H1 (cell line): ENCODE data around the gene ARHGEF16. TPM values are rescaled to one million over a fixed set of nuclear protein-coding genes. Genes with fewer than 3 reads are reported as not detected.

Experiments
- CTCF ChIA-PET: fragments of 300-600 bp; sonication (Branson Sonifier 250); formaldehyde crosslinking; loops from one replicate; lab custom pipeline; 2021; ENCODE audit not compliant: partially characterized antibody; lab: Charles Lee
- POLR2A ChIA-PET: fragments of 300-600 bp; sonication (Branson Sonifier 250); formaldehyde crosslinking; loops from one replicate; lab custom pipeline; 2021; ENCODE audit warnings: inconsistent platforms; ENCODE audit not compliant: partially characterized antibody; lab: Charles Lee
- DNase-seq, 2 experiments: peaks; one replicate each; pipeline versions ENCODE4 v3.0.0 to v3.0.0-alpha.2; 2010 to 2022; ENCODE audit warnings: low spot score in 2 of 2, low read depth in 1 of 2, mixed read lengths in 1 of 2
- FAIRE-seq: peaks from 2 replicates; lab custom pipeline; 2011; peaks lifted over from hg19 to GRCh38; lab: Jason Lieb, UNC
- H2AFZ ChIP-seq: 2 replicates; pipeline ENCODE4 v1.8.1; 2012; ENCODE audit warnings: low read length, inconsistent platforms
- H2AK5ac ChIP-seq: 2 replicates; pipeline ENCODE4 v1.6.1; 2013; ENCODE audit warnings: low read depth, low read length
- H2BK120ac ChIP-seq: replicated peaks from 2 replicates; pipeline ENCODE3; 2013; ENCODE audit warnings: low read depth, low read length, inconsistent platforms
- H2BK12ac ChIP-seq: 2 replicates; pipeline ENCODE4 v1.6.1; 2013; ENCODE audit warnings: low read depth, low read length
- H2BK15ac ChIP-seq: 2 replicates; pipeline ENCODE4 v1.6.1; 2013; ENCODE audit warnings: low read length
- H2BK20ac ChIP-seq: 2 replicates; pipeline ENCODE4 v1.6.1; 2013; ENCODE audit warnings: low read length
- H2BK5ac ChIP-seq: 2 replicates; pipeline ENCODE4 v1.6.1; 2013; ENCODE audit warnings: low read depth, low read length
- H3K14ac ChIP-seq: 2 replicates; pipeline ENCODE4 v1.6.1; 2013; ENCODE audit warnings: inconsistent platforms; ENCODE audit not compliant: insufficient read length
- H3K18ac ChIP-seq: 2 replicates; pipeline ENCODE4 v1.6.1; 2013; ENCODE audit warnings: low read length; ENCODE audit errors: extremely low read depth
- H3K23ac ChIP-seq: 2 replicates; pipeline ENCODE4 v1.6.1; 2013; ENCODE audit warnings: inconsistent platforms; ENCODE audit not compliant: insufficient read length
- H3K23me2 ChIP-seq: 2 replicates; pipeline ENCODE4 v1.6.1; 2013; ENCODE audit warnings: low read depth, low read length
- H3K27ac ChIP-seq: 2 replicates; pipeline ENCODE4 v1.6.1; 2011; ENCODE audit warnings: low read depth, low read length, inconsistent platforms
- H3K27me3 ChIP-seq, 4 experiments: replicated peaks in 1 of 4; 1 replicate in 1 of 4; 2 replicates in 3 of 4; pipeline versions ENCODE4 v1.6.1 to v1.8.1; 2011 to 2013; ENCODE audit warnings: low read length in 3 of 4, mild to moderate bottlenecking in 3 of 4, inconsistent platforms in 2 of 4, mixed read lengths in 2 of 4, moderate library complexity in 1 of 4; ENCODE audit not compliant: control insufficient read depth in 3 of 4, insufficient read depth in 3 of 4; ENCODE audit errors: extremely low read depth in 1 of 4
- H3K36me3 ChIP-seq, 4 experiments: 2 replicates each; pipeline versions ENCODE4 v1.6.1 to v1.8.1; 2011 to 2013; ENCODE audit warnings: mild to moderate bottlenecking in 4 of 4, low read length in 3 of 4, moderate library complexity in 2 of 4, control low read depth in 1 of 4, inconsistent platforms in 1 of 4; ENCODE audit not compliant: insufficient read depth in 4 of 4, control insufficient read depth in 2 of 4
- H3K4ac ChIP-seq: replicated peaks from 2 replicates; pipeline ENCODE3; 2013; ENCODE audit warnings: low read length, low read depth, mixed read lengths, inconsistent platforms; ENCODE audit not compliant: insufficient read length
- H3K4me1 ChIP-seq, 4 experiments: replicated peaks in 1 of 4; 1 replicate in 1 of 4; 2 replicates in 3 of 4; pipeline versions ENCODE4 v1.6.1 to v1.8.1; 2011 to 2013; ENCODE audit warnings: low read length in 3 of 4, inconsistent platforms in 2 of 4, mixed read lengths in 1 of 4; ENCODE audit not compliant: insufficient read depth in 4 of 4, control insufficient read depth in 3 of 4
- H3K4me2 ChIP-seq, 2 experiments: 2 replicates each; pipeline versions ENCODE4 v1.6.1 to v1.8.1; 2011 to 2013; ENCODE audit warnings: low read depth in 2 of 2, low read length in 2 of 2, control low read depth in 1 of 2, inconsistent platforms in 1 of 2, mild to moderate bottlenecking in 1 of 2; ENCODE audit not compliant: insufficient read depth in 1 of 2
- H3K4me3 ChIP-seq, 4 experiments: fragments of 200-600, 300-600 bp in 1 of 4; sonication (generic), shearing (Covaris generic), sonication (Bioruptor Twin) in 1 of 4; 2 replicates each; pipeline versions ENCODE4 v1.5.1 to v1.8.1; 2011 to 2016; ENCODE audit warnings: low read length in 4 of 4, low read depth in 3 of 4, control low read depth in 2 of 4, inconsistent platforms in 2 of 4, mild to moderate bottlenecking in 2 of 4, mixed read lengths in 1 of 4, moderate library complexity in 1 of 4; ENCODE audit not compliant: insufficient read depth in 2 of 4; ENCODE audit errors: extremely low read depth in 1 of 4
- H3K56ac ChIP-seq: replicated peaks from 2 replicates; pipeline ENCODE3; 2013; ENCODE audit warnings: low read depth, mild to moderate bottlenecking, mixed read lengths, low read length, inconsistent platforms; ENCODE audit not compliant: insufficient read length
- H3K79me1 ChIP-seq: 2 replicates; pipeline ENCODE4 v1.6.1; 2013; ENCODE audit warnings: low read depth, low read length, control low read depth
- H3K79me2 ChIP-seq, 2 experiments: 2 replicates each; pipeline versions ENCODE4 v1.6.1 to v1.8.1; 2012 to 2013; ENCODE audit warnings: low read length in 2 of 2, mild to moderate bottlenecking in 2 of 2, inconsistent platforms in 1 of 2; ENCODE audit not compliant: insufficient read depth in 2 of 2, control insufficient read depth in 1 of 2
- H3K9ac ChIP-seq, 4 experiments: replicated peaks in 1 of 4; 1 replicate in 1 of 4; 2 replicates in 3 of 4; pipeline versions ENCODE4 v1.6.1 to v1.8.1; 2011 to 2013; ENCODE audit warnings: low read depth in 3 of 4, low read length in 3 of 4, control low read depth in 2 of 4, mild to moderate bottlenecking in 2 of 4, moderate library complexity in 2 of 4, inconsistent platforms in 1 of 4; ENCODE audit errors: extremely low read depth in 1 of 4
- H3K9me3 ChIP-seq, 2 experiments: 2 replicates each; pipeline versions ENCODE4 v1.6.1 to v1.8.1; 2012 to 2013; ENCODE audit warnings: mild to moderate bottlenecking in 2 of 2, moderate library complexity in 2 of 2, control low read depth in 1 of 2, inconsistent platforms in 1 of 2, low read depth in 1 of 2, low read length in 1 of 2, mixed read lengths in 1 of 2; ENCODE audit not compliant: insufficient read depth in 2 of 2
- H4K20me1 ChIP-seq, 2 experiments: replicated peaks in 1 of 2; 2 replicates each; pipeline versions ENCODE3 to v1.8.1; 2011 to 2013; ENCODE audit warnings: inconsistent platforms in 2 of 2, low read length in 2 of 2, mild to moderate bottlenecking in 1 of 2; ENCODE audit not compliant: insufficient read depth in 2 of 2, control insufficient read depth in 1 of 2
- H4K5ac ChIP-seq: 2 replicates; pipeline ENCODE4 v1.6.1; 2013; ENCODE audit warnings: low read length, low read depth, mixed read lengths, inconsistent platforms; ENCODE audit not compliant: insufficient read length
- H4K8ac ChIP-seq: 2 replicates; pipeline ENCODE4 v1.8.0; 2013; ENCODE audit warnings: mild to moderate bottlenecking, moderate library complexity, low read length, inconsistent platforms; ENCODE audit not compliant: insufficient read depth; ENCODE audit errors: extremely low read depth
- H4K91ac ChIP-seq: replicated peaks from 2 replicates; pipeline ENCODE3; 2013; ENCODE audit warnings: low read length, mixed read lengths, inconsistent platforms; ENCODE audit not compliant: insufficient read length
- CREB1 ChIP-seq: IDR thresholded peaks from 2 replicates; pipeline ENCODE4 v1.6.1; 2012; ENCODE audit warnings: inconsistent platforms
- EP300 ChIP-seq, 2 experiments: IDR thresholded peaks; 1 replicate in 1 of 2; 2 replicates in 1 of 2; pipeline ENCODE4 v1.6.1; 2011 to 2012; ENCODE audit warnings: low read depth in 2 of 2, low read length in 2 of 2, mild to moderate bottlenecking in 2 of 2, borderline replicate concordance in 1 of 2, inconsistent platforms in 1 of 2, moderate library complexity in 1 of 2
- GTF2F1 ChIP-seq: IDR thresholded peaks from 2 replicates; pipeline ENCODE4 v1.6.1; 2012; ENCODE audit warnings: low read depth, low read length, improper control_type of control experiment, borderline replicate concordance
- HDAC6 ChIP-seq: IDR thresholded peaks from one replicate; pipeline ENCODE4 v1.7.1; 2012; ENCODE audit warnings: low read depth, mild to moderate bottlenecking, inconsistent platforms, low read length, moderate library complexity
- KDM1A ChIP-seq: fragments of 200-600, 300-600 bp; sonication (generic); IDR thresholded peaks from 2 replicates; pipeline ENCODE4 v1.7.1; 2016; ENCODE audit warnings: mild to moderate bottlenecking, low read length, borderline replicate concordance
- KDM4A ChIP-seq: IDR thresholded peaks from one replicate; pipeline ENCODE4 v1.7.1; 2012; ENCODE audit warnings: low read depth, mild to moderate bottlenecking, moderate library complexity, low read length, inconsistent platforms; ENCODE audit not compliant: severe bottlenecking
- SP1 ChIP-seq: IDR thresholded peaks from 2 replicates; pipeline ENCODE4 v1.6.1; 2011; ENCODE audit warnings: low read depth, low read length
- WGBS, 2 experiments: shearing (Covaris generic) in 1 of 2; methylation state at CpG; one replicate each; pipeline versions ENCODE4 v1.1.6 to v1.1.7; 2013 to 2015; ENCODE audit warnings: low lambda C conversion rate in 2 of 2, mixed read lengths in 2 of 2, inconsistent platforms in 1 of 2, low coverage in 1 of 2, missing lambda C conversion rate in 1 of 2; ENCODE audit not compliant: insufficient replicate concordance in 2 of 2, insufficient coverage in 1 of 2, insufficient read length in 1 of 2; ENCODE audit errors: extremely low coverage in 1 of 2, missing lambda C conversion rate in 1 of 2; 5-methylcytosine and 5-hydroxymethylcytosine counted together
- long read RNA-seq, 2 experiments: library from RNA in 1 of 2; library from capped mRNA in 1 of 2; stranded (forward); transcript quantifications; one replicate each; pipeline ENCODE4 v2.0.0, GENCODE V29; 2021; ENCODE audit warnings: inconsistent platforms in 1 of 2
- polyA minus RNA-seq, 3 experiments: library from RNA; depleted of rRNA, polyadenylated mRNA; stranded (reverse); fragments of >200 nt; gene quantifications; 1 replicate in 2 of 3; 2 replicates in 1 of 3; pipeline ENCODE4 v1.2.3, GENCODE V29; 2011
- polyA plus RNA-seq, 7 experiments: library from polyadenylated mRNA; depleted of rRNA in 3 of 7; stranded (reverse) in 5 of 7; unstranded in 2 of 7; fragments of >200 nt in 5 of 7; fragments of 200-250 nt in 2 of 7; gene quantifications; 1 replicate in 5 of 7; 2 replicates in 1 of 7; 4 replicates in 1 of 7; pipeline versions ENCODE4 v1.2.1 to v1.2.3, GENCODE V29; 2011 to 2013; ENCODE audit warnings: missing spikeins in 2 of 7, mixed read lengths in 2 of 7
- total RNA-seq: library from RNA; stranded (reverse); fragmentation: NEBNext Ultra II Directional; extraction: Animal tissue kit (Norgen Biotek cat#: 25700); gene quantifications from 2 replicates; pipeline ENCODE4 v1.2.1, GENCODE V29; 2021

ARHGEF16 gene
- 20.0 and 20.7 TPM in 2 replicates for total RNA-seq
- 18.3 and 25.0 TPM in 2 replicates for polyA plus RNA-seq (2011; rRNA removed)
- polyA plus RNA-seq (2011; cell fraction: cytosol; rRNA removed), result 20.5 TPM
- 55.6 TPM for polyA plus RNA-seq (2011; cell fraction: nucleus; rRNA removed)
- polyA plus RNA-seq (2012, experiment 1 of 2), result 11.4 to 18.1 TPM (median 16.6 TPM) in 4 replicates
- 15.7 TPM for polyA plus RNA-seq (2012, experiment 2 of 2)
- polyA plus RNA-seq (2013, experiment 1 of 2), result 8.9 TPM
- 7.8 TPM for polyA plus RNA-seq (2013, experiment 2 of 2)
- 32.5 and 33.4 TPM in 2 replicates for polyA minus RNA-seq (2011; rRNA and poly(A)+ RNA removed)
- 10.1 TPM for polyA minus RNA-seq (2011; cell fraction: cytosol; rRNA and poly(A)+ RNA removed)
- 24.2 TPM for polyA minus RNA-seq (2011; cell fraction: nucleus; rRNA and poly(A)+ RNA removed)
- long read RNA-seq, experiment 1, partial matches to known transcripts, result 11 of 17 reads
- long read RNA-seq, experiment 1, other reads (novel, unspliced or antisense), result 2 of 17 reads
- long read RNA-seq, experiment 2, partial matches to known transcripts, result 2 of 3 reads
- long read RNA-seq, experiment 2, other reads (novel, unspliced or antisense), result 1 of 3 reads

DNA sequence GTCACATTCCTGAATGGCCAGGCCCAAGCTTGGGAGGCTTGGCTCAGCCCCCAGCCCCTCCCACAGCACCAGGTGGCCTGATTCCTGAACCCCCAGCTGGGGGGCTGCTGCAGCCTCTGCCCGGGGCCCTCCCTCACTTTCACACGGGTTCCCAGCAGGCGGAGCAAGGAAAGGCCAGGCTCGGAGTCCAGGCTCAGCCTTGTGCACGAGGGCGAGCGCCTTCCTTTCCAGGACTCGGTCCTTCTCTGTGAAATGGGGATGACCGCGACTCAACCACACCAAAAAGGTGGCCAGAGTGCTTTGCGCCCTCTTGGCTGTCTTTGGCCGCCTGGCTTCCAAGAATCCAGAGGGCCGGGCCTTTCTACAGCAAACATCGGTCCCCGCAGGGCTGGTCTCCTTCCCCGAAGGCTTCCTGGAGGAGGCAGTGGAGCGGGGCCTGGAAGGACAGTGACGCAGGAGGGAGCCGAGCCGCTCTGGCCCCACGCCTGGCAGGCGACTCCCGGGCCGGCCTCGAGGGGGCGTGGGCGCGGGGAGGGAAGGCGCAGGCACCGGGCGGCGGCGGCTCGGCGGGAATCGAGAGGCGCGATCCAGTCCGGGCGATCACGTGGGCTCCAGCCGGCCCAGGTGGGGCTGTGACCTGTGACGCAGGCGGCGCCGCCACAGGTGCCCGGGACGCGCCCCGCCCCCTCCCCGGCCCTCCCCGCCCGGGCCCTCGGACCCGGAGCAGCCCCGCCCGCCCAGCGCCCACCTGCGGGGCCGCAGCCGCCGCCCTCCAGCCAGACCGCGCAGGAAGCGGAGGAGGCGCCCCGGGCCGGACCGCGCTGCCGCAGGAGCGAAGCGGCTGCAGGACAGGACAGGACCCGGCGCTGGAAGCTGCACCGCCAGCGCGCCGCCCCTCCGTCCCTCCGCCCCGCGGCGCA is at the start of gene ARHGEF16:
Gene ARHGEF16 (plus strand): TSS at position 775 of the 920 bp plus-strand sequence. CDS start 8,420 bp downstream, outside the sequence.
- H3K9me3 ChIP-seq, result no peaks in the 10 kb centered on the region
- peak within 1 kb of the TSS; percentile 88 for H4K8ac ChIP-seq
- peak within 1 kb of the TSS; percentile 20 to 86 (median 56); a peak in 5 of 7 replicates for H3K9ac ChIP-seq
- peak within 1 kb of the TSS; percentile 43 for H3K56ac ChIP-seq
- CTCF ChIA-PET, result interaction anchor here (0.8 to 3.7 kb wide), 39 partner anchors 9 to 1070 kb away, joined by 3 to 59 read pairs (median 5); partner anchors contain the start of gene TPRG1L
- no peak within 1 kb of the TSS for H3K14ac ChIP-seq
- H2BK20ac ChIP-seq, result no peak within 1 kb of the TSS
- peak within 1 kb of the TSS; percentile 94; the same call in 1 of the 2 replicates for H2BK5ac ChIP-seq
- H3K4me3 ChIP-seq, result peak within 1 kb of the TSS; percentile 50 to 83 (median 56)
- H3K79me1 ChIP-seq, result no peaks in the 10 kb centered on the region; the same call in 1 of the 2 replicates
- H4K5ac ChIP-seq, result peak within 1 kb of the TSS; percentile 91
- peak within 1 kb of the TSS; percentile 94 for H4K91ac ChIP-seq
- H3K36me3 ChIP-seq, result no peaks in the 10 kb centered on the region
- H4K20me1 ChIP-seq, result peaks cover 3 to 7% of the 10 kb centered on the region in 2 experiments
- H3K27me3 ChIP-seq, result peaks cover 0 to 3% (median 0%) of the 10 kb centered on the region in 4 experiments; a peak in 2 of 7 replicates
- 16% methylated on average over 41 of the region's 84 CpGs; no CpG with 5 or more reads in 1 of the 2 experiments for WGBS, 2 experiments
- H3K23me2 ChIP-seq, result peaks cover 3% of the 10 kb centered on the region; the same call in 1 of the 2 replicates
- 0 out of 2 replicates have a peak within 1 kb of the TSS, but pooled peaks have one; percentile 4 for H2AK5ac ChIP-seq
- peak within 1 kb of the TSS; percentile 87 for H3K18ac ChIP-seq
- peak within 1 kb of the TSS; percentile 78; the same call in 1 of the 2 replicates for H2BK12ac ChIP-seq
- POLR2A ChIA-PET, result interaction anchor here (0.6 to 4.1 kb wide), 5 partner anchors 19 to 197 kb away, joined by 3 to 26 read pairs (median 4); no protein-coding TSS in a partner anchor
- no peak within 1 kb of the TSS for H3K23ac ChIP-seq
- peaks cover 0 to 13% of the 10 kb centered on the region in 2 experiments; a peak in 1 of 4 replicates for H3K79me2 ChIP-seq
- H3K27ac ChIP-seq, result peak within 1 kb of the TSS; percentile 78
- DNase-seq, result peak; percentile 49 to 88
- H3K4me1 ChIP-seq, result peaks cover 0 to 20% (median 16%) of the 10 kb centered on the region in 4 experiments; a peak in 6 of 7 replicates
- peak within 1 kb of the TSS; percentile 36 for H2BK120ac ChIP-seq
- H3K4me2 ChIP-seq, result peak within 1 kb of the TSS; percentile 68 to 83
- FAIRE-seq, result no peak
- peak within 1 kb of the TSS; percentile 82; the same call in 1 of the 2 replicates for H2AFZ ChIP-seq
- peak within 1 kb of the TSS; percentile 99 for H2BK15ac ChIP-seq
- peak within 1 kb of the TSS; percentile 94 for H3K4ac ChIP-seq
- TF ChIP-seq GTF2F1, result no peak
- TF ChIP-seq EP300 (IDR thresholded peaks at IDR 0.05; ENCODE audit: borderline replicate concordance in 1 of 2, low read depth in 2 of 2, low read length in 2 of 2), result peak in 1 of 2 experiments; percentile 7; a peak in 1 of 3 replicates
- no peak for TF ChIP-seq SP1
- TF ChIP-seq KDM4A, result no peak
- peak; percentile 29; the same call in 1 of the 2 replicates for TF ChIP-seq KDM1A
- peak; percentile 76 for TF ChIP-seq CREB1
- TF ChIP-seq HDAC6, result no peak
